A549 treated with AZD2906 at 1 μM for 4 hours (cell line): ENCODE measurements around the gene CEP162. TPM values are rescaled to one million over a fixed set of nuclear protein-coding genes. Genes with fewer than 3 reads are reported as not detected.

Experiments
- total RNA-seq: library from RNA; stranded (reverse); fragments of 200-300 nt; extraction: Qiagen RNA extraction; gene quantifications from 5 replicates; pipeline ENCODE4 v1.2.3, GENCODE V29; 2022

The CEP162 gene, protein sequence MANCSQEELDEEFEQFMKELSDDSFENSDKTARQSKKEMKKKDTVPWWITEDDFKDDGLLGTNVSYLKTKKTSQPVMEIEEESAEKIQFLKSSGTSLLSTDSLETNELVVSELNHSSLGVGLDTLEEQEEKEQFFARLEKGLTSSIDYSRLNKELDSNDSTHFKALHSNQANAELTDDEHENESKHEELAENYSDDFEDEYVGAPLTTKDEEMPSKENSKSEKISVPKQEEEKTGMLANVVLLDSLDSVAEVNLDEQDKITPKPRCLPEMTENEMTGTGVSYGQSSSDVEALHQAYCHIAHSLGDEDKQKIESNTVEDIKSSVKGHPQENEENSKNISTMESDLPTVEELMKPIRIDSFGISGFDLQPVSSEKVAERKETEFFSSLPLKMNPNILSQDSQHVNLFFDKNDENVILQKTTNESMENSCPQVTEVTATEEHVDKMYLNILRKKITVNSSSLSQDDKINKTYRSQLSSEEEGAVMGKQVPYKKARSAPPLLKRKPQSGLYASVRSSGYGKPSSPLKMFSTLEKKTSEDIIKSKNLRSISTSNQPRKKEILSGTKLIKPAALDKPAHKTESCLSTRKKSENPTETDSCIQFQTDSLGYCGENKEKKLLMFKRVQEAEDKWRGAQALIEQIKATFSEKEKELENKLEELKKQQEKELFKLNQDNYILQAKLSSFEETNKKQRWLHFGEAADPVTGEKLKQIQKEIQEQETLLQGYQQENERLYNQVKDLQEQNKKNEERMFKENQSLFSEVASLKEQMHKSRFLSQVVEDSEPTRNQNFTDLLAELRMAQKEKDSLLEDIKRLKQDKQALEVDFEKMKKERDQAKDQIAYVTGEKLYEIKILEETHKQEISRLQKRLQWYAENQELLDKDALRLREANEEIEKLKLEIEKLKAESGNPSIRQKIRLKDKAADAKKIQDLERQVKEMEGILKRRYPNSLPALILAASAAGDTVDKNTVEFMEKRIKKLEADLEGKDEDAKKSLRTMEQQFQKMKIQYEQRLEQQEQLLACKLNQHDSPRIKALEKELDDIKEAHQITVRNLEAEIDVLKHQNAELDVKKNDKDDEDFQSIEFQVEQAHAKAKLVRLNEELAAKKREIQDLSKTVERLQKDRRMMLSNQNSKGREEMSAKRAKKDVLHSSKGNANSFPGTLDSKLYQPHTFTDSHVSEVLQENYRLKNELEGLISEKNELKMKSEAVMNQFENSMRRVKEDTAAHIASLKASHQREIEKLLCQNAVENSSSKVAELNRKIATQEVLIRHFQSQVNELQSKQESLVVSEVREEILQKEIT (N-terminal part only)
- total RNA-seq: 1.5 to 1.9 TPM (median 1.7 TPM) in 5 replicates

DNA sequence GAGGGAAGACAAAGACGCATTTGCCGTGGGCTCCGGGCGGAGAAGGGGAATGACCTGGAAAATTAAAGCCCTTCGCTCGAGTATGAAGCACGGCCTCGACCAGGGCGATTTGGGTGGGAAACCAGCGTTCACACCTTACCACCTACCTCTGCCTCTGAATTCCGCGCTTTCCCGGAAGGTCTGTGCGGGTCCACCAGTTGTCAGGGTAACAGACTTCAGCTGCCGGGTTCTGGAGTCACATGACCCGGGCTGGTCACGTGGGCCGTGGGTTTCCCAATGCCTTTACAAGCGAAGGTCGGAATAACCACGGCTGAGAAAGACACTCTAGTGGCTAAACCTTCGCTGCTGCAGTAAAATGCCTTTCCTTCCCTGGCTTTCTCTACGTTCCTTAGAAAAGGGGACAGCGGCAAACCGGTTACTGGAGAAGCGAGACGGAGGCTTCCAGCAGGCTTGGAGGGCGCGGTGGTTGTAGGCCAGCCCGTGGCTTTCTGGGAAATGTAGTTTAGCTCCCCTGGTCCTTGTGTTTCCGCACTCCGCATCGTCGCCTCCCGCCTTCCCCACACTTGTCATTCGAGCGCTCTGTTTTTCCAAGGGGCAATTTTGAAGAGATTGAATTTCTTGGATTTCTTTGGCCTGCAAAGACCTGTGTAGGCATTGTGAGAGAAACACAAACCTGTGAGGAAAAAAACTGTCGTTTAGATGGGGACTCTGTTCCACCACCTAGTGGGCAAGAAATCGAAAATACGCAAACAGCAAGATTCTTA, at the start of gene CEP162:
Gene CEP162 (minus strand): TSS at position 210 of the 764 bp plus-strand sequence. CDS start 1,250 bp downstream, outside the sequence.

Other genes starting within 250 kb of the CEP162 start
- 1.2 to 1.8 TPM (median 1.6 TPM) in 5 replicates for gene MRAP2, start 193.9 kb downstream of the CEP162 start, total RNA-seq